ENCODE results near the gene MIER1.
"Not testable (repeated sequence)": the region's sequence is repeated elsewhere in the genome, so short reads cannot be mapped to it uniquely, and the experiment has no call there.

MIER1 gene

DNA sequence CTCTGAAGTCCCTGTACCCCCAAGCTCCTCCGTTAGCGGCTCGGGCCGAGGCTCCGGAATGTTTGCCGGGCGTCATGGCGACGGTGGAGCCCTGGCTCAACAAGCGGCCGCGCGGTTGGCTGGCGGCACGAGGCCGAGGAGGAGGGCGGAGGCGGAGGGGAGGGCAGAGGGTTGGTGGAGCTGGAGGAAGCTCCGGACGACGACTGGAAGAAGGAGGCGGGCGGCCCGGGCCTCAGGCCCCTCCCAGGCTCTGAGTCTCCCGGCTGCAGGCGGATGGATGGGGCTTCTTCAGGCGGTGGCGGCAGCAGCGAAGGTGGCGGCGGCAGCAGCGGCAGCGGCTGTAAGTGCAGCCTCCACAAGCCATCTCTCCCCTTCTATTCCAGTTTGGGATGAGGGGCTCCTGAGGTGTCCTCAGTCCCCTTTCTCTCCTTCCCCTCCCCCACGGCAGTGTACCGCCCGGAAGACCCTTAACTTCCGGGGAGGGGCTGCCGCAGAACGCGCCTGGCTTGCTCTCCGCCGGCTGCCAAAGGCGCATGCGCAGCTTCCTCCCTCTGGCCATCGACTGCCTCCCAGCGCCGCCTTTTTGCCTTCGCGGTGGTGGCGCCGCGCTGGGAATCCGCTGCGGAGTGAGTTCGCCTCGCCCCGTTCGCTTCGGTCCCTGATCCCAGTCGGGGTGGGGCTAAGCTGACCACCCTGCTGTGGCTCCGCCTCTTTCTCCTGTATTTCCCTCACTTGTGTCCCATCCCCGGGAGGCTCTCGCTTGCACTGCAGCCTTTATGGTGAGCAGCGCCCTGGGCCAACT lies at the start of gene MIER1, which contains the start of gene DNAI4:
Gene MIER1, plus strand, starts transcription at position 235 of the 802 bp plus-strand sequence. Its CDS starts 39 bp downstream, at position 274.
Gene DNAI4, minus strand, starts transcription at position 101 of the 802 bp plus-strand sequence. Its CDS starts 25 bp downstream, at position 76.
- peak; percentile 99 for DNase-seq (ENCODE audit: low spot score)

DNA sequence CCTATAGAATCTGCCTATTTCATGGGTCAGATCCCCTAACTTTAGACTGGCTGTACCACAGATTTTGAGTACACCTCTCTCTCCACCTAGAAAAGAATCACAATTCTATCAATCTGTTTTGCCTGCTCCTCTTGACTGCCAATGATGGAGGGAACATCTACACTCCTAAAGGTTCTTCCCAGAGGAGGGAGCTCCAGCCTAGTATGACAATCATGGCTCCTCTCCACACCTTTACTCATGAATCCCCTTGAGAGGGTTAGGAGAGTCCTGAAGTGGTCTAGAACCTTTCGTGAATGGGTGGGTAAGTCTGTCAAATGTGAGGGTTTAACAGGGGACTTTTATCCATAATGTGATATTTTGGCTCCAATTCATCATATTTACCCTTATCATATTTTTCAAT lies 48.1 kb upstream of the MIER1 start:
- no peak for DNase-seq (ENCODE audit: low spot score)

DNA sequence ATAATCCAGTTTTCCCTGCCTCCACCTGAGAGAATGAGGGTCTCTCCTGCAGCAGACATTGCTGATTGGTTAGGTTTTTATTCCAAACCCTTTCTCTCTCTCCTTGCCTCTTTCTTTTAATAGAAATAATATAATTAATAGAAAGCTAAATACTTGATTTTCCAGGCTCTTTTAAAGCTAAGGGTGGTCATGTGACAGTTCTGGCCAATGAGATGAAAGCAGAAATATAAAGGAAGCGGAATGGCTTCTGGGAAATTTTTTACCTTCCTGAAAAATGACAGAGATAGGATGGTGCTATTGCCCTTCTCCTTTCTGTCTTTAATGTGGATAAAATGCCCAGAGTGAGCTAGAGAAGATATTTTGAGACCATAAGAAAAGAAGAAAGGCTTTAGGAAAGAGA lies 35.8 kb upstream of the MIER1 start:
- no peak for DNase-seq (ENCODE audit: low spot score)

DNA sequence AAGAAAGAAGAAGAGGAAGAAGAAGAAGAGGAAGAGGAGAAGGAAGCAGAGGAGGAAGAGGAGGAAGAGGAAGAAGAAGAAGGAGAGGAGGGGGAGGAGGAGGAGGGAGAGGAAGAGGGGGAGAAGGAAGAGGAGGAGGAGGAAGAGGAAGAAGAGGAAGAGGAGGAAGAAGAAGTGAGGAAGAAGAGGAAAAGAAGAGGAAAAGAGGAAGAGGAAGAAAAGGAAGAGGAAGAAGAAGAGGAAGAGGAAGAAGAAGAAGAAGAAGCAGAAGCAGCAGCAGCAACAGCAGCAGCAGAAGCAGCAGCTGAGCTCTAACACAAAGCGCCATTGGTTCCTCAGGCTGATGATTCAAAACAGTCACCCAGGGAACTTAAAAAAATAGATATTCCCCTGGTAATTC lies 34.2 kb upstream of the MIER1 start:
- no peak for DNase-seq (ENCODE audit: low spot score)

DNA sequence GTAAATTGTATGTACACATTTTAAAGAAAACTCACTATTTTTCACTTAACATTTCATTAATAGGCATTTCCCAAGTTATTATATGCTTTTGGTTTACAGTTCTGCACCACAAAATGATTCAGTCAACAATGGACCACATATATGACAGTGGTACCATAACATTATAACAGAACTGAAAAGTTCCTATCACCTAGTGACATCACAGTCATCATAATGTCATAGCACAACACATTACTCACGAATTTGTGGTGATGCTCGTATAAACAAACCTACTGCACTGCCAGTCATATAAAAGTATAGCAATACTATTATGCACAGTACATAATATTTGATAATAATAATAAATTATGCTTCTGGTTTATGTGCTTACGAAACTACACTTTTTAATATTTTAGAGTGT lies 31.1 kb upstream of the MIER1 start:
- DNase-seq (ENCODE audit: low spot score) = no peak

DNA sequence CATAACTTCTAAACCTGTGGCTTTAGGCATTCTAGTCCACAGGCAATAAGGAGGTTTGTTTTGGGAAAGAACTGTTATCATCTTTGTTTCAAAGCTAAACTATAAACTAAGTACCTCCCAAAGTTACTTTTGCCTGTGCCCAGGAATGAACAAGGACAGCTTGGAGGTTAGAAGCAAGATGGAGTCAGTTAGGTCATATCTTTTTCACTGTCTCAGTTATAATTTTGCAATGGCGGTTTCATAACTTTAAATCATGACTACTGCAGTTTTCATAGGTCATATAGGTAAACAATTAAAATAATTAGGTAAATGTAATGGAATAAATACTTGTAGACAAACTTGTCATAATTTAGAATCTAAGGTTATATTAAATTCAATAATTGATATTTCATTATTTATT lies 9.6 kb upstream of the MIER1 start:
- not testable (repeated sequence) for DNase-seq (ENCODE audit: low spot score)

DNA sequence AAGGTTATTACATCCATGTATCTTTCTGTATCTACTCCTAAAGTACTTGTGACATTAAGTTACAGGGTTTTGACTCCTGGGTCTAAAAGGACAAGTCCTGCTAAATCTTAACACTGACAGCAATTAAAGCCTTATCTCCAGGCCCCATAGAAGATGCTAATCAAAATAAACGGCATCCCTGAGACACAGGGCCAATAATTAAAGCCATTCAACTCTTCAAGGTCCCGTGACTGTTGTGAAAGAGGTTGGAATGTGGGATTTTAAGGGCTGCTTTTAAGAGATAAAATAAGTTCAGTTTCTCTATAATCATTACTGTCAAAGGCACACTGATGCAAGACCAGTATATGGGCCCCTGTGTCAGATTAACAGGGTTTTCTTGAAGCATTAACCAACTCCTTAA lies 8.5 kb upstream of the MIER1 start:
- peak; percentile 17 for DNase-seq (ENCODE audit: low spot score)

DNA sequence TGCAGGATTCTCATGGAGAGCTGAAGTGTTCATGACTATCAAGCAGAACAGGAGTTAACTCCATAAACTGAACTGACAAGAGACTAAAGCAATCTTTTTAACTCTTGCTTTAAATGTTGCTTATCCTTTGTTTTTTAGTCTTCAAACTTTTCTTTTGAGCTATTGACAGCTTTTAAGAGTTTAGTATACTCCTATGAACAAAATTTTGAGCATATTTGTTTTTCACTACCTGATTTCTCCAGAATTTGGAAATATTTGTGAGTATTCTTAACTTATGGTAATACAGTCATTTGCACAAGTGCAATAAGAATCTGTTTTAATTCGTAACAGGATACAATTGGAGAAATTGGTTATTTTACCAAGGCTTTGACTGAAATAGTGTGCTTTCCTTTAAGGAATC lies 7.3 kb upstream of the MIER1 start:
- DNase-seq (ENCODE audit: low spot score) = no peak

DNA sequence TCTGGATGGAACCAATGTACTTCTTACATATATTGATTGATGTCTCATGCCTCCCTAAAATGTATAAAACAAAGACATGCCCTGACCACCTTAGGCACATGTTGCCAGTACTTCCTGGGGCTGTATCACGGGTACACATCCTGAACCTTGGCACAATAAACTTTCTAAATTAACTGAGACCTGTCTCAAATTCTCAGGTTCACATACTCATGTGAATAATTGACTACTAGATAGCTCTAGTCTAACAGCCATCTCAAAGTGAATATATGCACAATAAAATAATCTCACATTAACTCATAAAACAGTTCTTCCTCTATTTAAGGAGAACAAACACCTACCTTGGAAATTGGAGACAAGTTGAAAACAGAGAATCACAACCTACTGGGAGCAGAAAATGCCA lies 5.7 kb upstream of the MIER1 start:
- DNase-seq (ENCODE audit: low spot score) = no peak

DNA sequence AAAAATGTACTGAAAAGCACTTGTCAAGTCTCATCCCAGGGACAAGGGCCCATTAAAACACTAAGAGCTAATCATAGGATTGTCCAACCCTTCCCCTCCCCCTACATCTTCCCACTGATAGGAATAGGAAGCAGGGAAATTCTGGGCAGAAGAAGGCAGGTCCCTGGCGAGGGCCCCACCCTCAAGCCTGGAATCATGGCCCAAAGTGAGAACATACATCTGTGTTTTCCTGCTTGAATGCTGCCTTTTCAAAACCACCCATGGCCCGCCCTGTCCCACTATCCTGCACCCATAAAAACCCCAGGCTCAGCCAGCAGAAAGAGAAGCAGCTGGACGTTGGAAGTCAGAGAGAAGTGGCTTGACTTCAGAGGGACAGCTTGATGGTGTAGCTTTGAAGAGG lies 5.0 kb upstream of the MIER1 start:
- DNase-seq (ENCODE audit: low spot score) = no peak

DNA sequence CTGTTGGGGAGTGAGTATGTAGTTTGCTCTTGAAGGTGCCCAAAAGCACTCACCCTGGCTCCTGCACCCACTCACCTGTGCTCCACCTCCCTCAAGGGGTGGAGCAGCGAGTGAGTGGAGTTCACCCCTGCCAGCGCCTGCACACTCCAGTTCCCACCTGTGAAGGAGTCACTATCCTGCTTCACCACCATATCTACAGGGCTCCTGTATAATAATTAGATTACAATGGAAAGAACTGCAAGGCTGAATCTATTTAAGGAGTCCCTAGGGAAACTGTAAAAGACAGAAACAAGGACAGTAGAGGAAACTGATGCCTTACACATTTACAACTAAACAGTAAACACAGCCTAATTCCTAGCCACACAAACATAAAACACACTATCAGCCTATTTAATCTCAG lies 4.2 kb upstream of the MIER1 start:
- no peak for DNase-seq (ENCODE audit: low spot score)

DNA sequence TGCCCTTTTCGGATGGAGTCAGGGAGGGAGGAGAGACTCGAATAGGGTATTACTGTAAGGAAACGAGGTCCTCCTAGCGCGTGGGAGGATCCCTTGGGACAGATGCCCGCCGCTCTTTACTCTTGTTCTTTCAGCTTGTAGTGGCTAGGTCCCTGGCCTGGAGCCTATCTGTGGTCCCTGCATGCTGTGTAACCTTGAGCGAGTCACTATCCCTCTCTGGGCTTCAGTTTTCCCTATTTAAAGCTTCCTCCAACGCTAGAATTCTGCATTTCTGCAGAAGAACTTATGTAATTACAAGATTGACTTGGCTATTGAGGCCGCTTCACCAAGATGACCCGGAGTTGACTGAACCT lies 744 bp downstream of the MIER1 start:
- DNase-seq (ENCODE audit: low spot score) = no peak

DNA sequence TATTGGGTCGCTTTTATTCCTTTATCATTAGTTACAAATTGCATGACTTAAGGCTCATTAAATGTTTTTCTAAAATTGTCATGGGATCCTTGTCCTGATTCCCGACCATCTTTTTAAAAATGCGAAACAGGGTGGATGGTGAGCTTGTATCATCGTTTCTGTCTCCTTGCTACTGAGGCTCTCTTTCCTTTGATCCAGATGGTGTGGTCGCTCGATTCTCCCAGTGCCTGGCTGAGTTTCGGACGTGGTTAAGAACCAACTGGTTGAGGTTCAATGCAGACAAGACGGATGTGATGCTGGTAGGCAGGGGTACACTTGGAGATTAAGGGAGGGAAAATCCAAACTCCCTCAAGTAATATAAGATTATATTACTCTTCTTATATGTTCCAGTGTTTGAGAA lies 1.2 kb downstream of the MIER1 start:
- no peak for DNase-seq (ENCODE audit: low spot score)

DNA sequence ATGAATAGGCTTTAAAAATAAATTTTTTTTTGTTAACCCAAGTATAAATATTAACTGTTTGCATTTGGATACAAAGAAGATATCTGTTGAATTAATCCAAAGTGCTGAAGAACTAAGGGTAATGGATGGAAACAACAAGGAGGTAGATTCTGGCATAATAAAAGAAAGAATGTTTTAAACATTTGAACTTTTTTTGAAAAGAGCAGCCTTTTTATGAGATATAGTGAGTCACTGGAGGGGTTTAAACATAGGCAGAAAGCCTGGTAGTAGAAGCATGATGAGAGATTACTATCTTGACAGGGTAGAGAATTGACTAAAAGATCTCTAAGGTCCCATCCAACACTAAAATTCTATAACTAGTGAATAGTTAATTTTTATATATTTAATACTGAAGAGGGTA lies 2.7 kb downstream of the MIER1 start:
- no peak for DNase-seq (ENCODE audit: low spot score)

DNA sequence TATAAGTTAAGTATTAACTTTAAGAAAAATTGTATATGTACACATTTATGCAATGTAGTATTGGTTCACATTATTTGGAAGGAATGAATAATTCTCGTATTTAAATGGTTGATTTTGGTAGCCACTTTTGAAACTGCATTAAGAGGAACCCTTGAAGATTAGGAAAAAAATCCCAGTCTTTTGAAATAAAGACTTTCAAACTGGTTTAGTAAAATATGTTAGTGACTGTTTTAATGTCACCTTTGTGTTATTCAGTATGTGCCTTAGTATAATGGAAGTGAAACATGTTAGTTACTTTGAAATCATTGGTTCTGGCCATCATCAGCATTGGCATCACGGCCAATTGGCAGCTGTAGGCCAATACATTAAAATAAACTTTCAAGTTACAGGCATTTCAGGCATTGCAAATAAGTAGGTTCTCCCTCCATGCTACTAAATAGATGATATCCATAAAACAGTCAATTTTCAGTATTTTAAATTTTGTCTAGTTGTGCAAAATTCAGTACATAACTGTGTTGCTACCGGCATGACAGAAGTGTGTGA lies 4.4 kb downstream of the MIER1 start:
- no peak for DNase-seq (ENCODE audit: low spot score)

DNA sequence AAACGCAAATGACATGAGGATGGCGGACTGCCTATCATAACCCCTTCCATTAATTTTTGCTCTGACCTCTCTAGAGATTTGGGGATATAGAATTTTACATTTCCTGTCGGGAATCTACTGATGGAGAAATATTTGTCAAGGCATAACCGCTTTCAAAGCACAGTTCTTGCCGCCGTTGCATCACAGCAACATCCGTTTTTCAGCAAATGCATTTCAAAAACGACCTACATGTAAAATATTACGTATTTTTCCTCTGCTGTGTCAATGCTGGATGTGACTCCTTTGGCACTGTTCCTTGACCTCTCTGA lies 4.9 kb downstream of the MIER1 start:
- no peak for DNase-seq (ENCODE audit: low spot score)

DNA sequence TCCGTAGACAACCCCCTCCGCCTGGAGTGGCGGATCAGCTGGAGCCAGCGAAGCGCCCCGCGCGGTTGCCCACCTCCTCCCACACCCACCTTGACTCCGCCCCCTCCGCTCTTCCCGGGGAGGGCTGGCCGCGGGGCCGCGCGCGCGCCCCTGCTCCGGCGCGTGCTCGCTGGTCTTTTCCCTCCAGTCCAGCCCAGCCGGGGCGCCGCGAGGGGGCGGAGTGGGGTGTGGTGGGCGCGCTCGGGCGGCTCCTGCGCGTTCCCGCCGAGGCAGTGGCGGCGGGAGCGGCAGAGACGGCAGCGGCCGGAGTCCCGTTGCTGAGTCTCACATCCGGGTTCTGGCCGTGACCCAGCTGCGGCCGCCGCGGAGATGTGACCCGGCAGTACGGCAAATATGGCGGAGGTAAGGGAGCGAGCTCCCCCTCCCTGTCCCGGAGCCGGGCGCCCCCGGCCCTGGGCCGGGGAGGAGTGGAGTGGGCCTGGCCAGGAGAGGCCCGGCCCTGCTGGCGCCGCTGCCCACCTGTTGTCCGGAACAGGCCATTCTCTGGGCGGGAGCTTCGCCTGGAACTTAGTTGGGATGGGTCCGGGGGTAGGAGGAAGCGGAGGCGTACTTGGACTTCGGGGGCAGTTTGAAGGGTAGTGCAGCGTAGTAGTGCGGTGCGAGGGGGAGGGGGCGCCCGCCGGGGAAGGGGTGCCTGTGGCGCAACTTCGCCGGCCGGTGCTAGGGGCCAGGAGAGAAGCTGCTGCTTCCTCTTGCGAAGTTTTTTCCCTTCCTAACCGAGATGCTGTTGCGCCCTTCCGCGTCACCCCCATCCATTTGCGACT lies 5.4 kb downstream of the MIER1 start:
- peak; percentile 97 for DNase-seq (ENCODE audit: low spot score)

DNA sequence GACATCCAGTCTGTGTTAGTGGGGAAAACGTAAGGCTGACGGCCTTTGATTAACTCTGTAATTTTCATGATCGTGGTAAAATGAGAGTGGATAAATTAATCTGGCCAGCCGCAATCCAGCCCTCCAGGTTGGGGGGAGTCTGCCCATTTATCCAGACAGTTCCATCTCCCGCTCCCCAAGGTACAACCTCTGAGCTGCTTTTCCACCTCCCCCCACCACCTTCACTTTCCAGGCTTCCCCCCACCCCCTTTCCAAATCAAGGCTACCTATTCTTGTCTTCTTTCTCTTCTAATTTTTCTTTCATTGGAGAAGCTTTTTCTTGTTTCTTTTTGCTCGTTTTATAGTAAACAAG lies 6.0 kb downstream of the MIER1 start:
- DNase-seq (ENCODE audit: low spot score) = no peak

DNA sequence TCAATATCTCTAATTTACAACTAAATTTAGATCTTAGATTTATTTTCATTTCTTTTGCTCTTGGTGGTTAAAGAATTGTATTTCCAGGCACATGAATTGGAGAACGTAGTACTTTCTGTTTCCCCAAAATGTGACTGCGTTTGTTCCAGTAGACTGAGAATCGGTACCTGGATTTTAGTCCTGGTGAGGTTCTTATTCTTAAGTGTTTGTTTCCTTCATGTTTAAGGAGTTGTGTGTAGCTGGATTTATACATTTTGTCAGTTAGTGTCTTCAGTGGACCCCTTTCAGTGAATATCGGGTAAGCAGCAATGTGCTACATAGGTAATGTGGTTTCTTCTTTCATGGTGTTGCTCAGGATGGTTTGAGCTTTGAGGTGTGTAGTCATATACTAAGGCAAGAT lies 6.8 kb downstream of the MIER1 start:
- DNase-seq (ENCODE audit: low spot score) = no peak

DNA sequence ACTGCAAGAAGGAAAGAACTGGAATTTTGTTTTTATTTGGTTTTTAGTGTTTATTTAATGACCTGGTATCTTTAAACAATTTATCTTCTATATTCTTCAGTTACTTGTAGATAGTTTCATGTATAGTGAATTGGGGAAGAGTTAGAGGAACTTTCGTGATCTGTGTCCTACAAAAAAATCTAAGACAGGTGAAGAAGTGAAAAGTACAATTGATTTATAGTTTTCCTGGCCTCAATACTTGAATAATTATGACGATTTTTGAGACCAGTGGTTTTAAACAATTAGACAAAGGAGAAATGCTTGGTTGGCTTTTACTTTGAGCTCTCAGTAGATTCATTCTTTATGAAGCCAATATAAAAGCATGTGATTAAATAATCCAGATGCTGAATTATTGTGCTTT lies 7.5 kb downstream of the MIER1 start:
- DNase-seq (ENCODE audit: low spot score) = no peak

DNA sequence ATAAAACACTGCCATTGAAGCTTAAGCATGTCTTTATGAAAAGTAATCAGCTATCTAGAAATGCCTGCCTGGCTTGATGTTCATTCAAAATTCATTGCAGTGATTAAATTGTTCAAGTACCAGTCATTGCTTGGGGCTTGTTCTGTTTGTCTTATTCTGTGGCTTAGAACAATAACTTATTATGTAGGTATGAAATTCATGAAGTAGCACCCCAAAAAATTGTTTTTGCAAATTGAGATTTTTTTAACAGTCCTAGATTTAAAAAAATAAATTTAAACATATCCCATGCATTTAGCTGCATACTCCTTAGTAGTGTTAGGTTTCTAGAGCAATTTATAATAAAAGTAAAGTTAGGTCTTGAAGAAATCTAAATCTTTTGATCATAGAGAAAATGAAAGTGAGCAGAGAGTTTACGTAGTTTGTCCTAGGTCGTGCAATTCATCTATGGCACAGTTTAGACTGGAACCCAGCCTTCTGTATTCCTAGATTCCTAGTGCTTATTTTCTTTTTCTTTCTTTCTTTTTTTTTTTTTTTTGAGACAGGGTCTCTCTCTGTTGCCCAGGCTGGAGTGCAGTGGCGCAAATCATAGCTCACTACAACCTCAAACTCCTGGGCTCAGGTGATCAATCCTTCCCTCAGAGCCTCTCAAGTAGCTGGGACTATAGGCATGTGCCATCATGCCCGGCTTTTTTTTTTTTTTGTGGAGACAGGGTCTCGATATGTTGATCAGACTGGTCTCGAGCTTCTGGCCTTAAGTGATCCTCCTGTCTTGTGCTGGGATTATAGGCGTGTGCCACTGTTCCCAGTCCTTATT lies 9.3 kb downstream of the MIER1 start:
- no peak for DNase-seq (ENCODE audit: low spot score)

DNA sequence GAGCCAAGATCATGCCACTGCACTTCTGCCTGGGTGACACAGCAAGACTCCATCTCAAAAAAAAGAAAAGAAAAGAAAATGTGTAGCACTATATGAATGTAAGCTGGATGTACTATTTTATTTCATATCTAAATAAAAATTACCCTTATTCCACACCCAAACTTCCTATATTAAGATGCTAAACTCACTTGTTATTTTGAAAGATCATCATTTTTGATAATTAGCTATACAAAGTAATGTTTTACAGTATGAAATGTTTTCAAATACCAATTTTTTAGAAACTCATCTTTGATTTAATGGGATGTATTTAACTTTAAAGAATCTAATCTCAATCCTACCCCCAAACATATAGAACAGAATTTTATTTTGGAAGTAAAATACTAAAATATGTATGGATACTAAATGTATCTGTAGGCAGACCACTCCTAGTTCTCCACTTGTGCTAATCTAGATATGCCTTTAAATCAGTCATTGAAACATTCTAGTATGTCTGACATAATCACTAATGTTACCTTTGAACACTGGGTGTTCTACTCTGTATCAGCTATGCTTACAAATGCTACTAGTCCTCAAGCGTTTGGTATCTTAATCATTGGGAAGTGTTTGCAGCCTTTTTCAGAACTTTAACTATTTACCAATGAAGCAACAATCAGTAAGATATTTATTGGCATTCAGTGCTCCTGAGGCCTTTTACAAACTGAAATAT lies 12.9 kb downstream of the MIER1 start:
- no peak for DNase-seq (ENCODE audit: low spot score)
